HepG2 (cell line): ENCODE data around the gene SYDE2. TPM values are rescaled to one million over a fixed set of nuclear protein-coding genes. Genes with fewer than 3 reads are reported as not detected.

Experiments
- EED ChIP-seq: sonication (generic); formaldehyde crosslinking; IDR thresholded peaks from 2 replicates; pipeline ENCODE4 v1.5.0; 2020; ENCODE audit warnings: mild to moderate bottlenecking, missing genetic modification reagents
- ESRRA ChIP-seq: sonication (generic); formaldehyde crosslinking; IDR thresholded peaks from 2 replicates; pipeline ENCODE4 v1.5.1; 2020; ENCODE audit warnings: mild to moderate bottlenecking, low read depth, missing genetic modification reagents
- ETV6 ChIP-seq: sonication (generic); formaldehyde crosslinking; conservative IDR thresholded peaks from 2 replicates; pipeline ENCODE4 v1.4.0; 2020; ENCODE audit warnings: missing genetic modification reagents
- KLF6 ChIP-seq: IDR thresholded peaks from 2 replicates; pipeline ENCODE4 v1.8.0; 2016; ENCODE audit warnings: missing biosample characterization, missing genetic modification reagents
- KLF9 ChIP-seq: IDR thresholded peaks from 2 replicates; pipeline ENCODE4 v1.6.1; 2016; ENCODE audit warnings: low read depth
- ONECUT2 ChIP-seq: sonication (generic); formaldehyde crosslinking; IDR thresholded peaks from 2 replicates; pipeline ENCODE4 v1.4.0; 2020; ENCODE audit warnings: missing genetic modification reagents
- PBX2 ChIP-seq: IDR thresholded peaks from 2 replicates; pipeline ENCODE4 v1.6.1; 2016; ENCODE audit warnings: control low read depth
- SKIL ChIP-seq: sonication (generic); formaldehyde crosslinking; IDR thresholded peaks from 2 replicates; pipeline ENCODE4 v1.8.0; 2022; ENCODE audit warnings: missing genetic modification reagents, mild to moderate bottlenecking, moderate library complexity, borderline replicate concordance
- STAT5B ChIP-seq: sonication (generic); formaldehyde crosslinking; IDR thresholded peaks from 2 replicates; pipeline ENCODE4 v1.4.0; 2020; ENCODE audit warnings: missing genetic modification reagents
- TFDP2 ChIP-seq: sonication (generic); formaldehyde crosslinking; IDR thresholded peaks from 2 replicates; pipeline ENCODE4 v1.4.0; 2020; ENCODE audit warnings: missing genetic modification reagents
- ZBTB14 ChIP-seq: sonication (generic); formaldehyde crosslinking; IDR thresholded peaks from 2 replicates; pipeline ENCODE4 v1.4.0; 2020; ENCODE audit warnings: missing genetic modification reagents
- ZNF383 ChIP-seq: sonication (generic); formaldehyde crosslinking; IDR thresholded peaks from 2 replicates; pipeline ENCODE4 v1.4.0; 2020; ENCODE audit warnings: missing genetic modification reagents, mild to moderate bottlenecking, borderline replicate concordance
- ZNF432 ChIP-seq: sonication (generic); formaldehyde crosslinking; IDR thresholded peaks from 2 replicates; pipeline ENCODE4 v1.5.0; 2020; ENCODE audit warnings: missing genetic modification reagents, mild to moderate bottlenecking, borderline replicate concordance
- ZNF501 ChIP-seq: sonication (generic); formaldehyde crosslinking; IDR thresholded peaks from 2 replicates; pipeline ENCODE4 v1.5.1; 2020; ENCODE audit warnings: mild to moderate bottlenecking, moderate library complexity, missing genetic modification reagents
- ZNF678 ChIP-seq: sonication (generic); formaldehyde crosslinking; IDR thresholded peaks from 2 replicates; pipeline ENCODE4 v1.4.0; 2020; ENCODE audit warnings: mild to moderate bottlenecking, missing genetic modification reagents
- ZNF773 ChIP-seq: sonication (generic); formaldehyde crosslinking; IDR thresholded peaks from 2 replicates; pipeline ENCODE4 v1.4.0; 2020; ENCODE audit warnings: missing genetic modification reagents, borderline replicate concordance
- ZNF776 ChIP-seq: sonication (generic); formaldehyde crosslinking; IDR thresholded peaks from 2 replicates; pipeline ENCODE4 v1.4.0; 2020; ENCODE audit warnings: mild to moderate bottlenecking, missing genetic modification reagents
- ZSCAN25 ChIP-seq: sonication (generic); formaldehyde crosslinking; IDR thresholded peaks from 2 replicates; pipeline ENCODE4 v1.8.0; 2022; ENCODE audit warnings: mild to moderate bottlenecking, missing genetic modification reagents
- polyA plus RNA-seq, 8 experiments: library from polyadenylated mRNA; depleted of rRNA in 3 of 8; stranded (reverse) in 7 of 8; unstranded in 1 of 8; fragments of >200 nt; fragmentation: Illumina TruSeq in 4 of 8; extraction: Trizol in 4 of 8; gene quantifications; 2 replicates each; pipeline versions ENCODE4 v1.2.1 to v1.2.3, GENCODE V29; 2011 to 2016; ENCODE audit warnings: low read depth in 4 of 8, missing spikeins in 1 of 8, mixed read lengths in 1 of 8; ENCODE audit not compliant: insufficient read depth in 1 of 8
- total RNA-seq, 5 experiments: library from RNA; depleted of rRNA; stranded (reverse); fragments of >200 nt; fragmentation: Illumina TruSeq; extraction: Trizol; gene quantifications; 2 replicates each; pipeline ENCODE4 v1.2.3, GENCODE V29; 2016; ENCODE audit warnings: low read depth in 1 of 5

Gene SYDE2
- total and polyA plus RNA-seq, 2 of the 13 experiments (the other 11 are each of a cell fraction or from before 2014, with no cell fraction given): 1.8 to 5.3 TPM

GRCh38 chr1:85200463-85201339, at the start of gene SYDE2 (continued):
- TF ChIP-seq PBX2 (CRISPR knock-in tag) (peak; percentile 68), ZNF678 (CRISPR knock-in tag) (no peak), ZSCAN25 (no peak), ZNF776 (CRISPR knock-in tag) (peak; percentile 21; the same call in 1 of the 2 replicates), ZNF773 (CRISPR knock-in tag) (no peak), TFDP2 (no peak), ZNF501 (CRISPR knock-in tag) (0 out of 2 replicates have a peak, but pooled peaks have one; percentile 17), ESRRA (no peak), KLF9 (no peak), ZNF383 (CRISPR knock-in tag) (no peak), STAT5B (CRISPR knock-in tag) (no peak), ONECUT2 (CRISPR knock-in tag) (no peak), ZNF432 (CRISPR knock-in tag) (no peak), ZBTB14 (CRISPR knock-in tag) (peak; percentile 14; the same call in 1 of the 2 replicates), ETV6 (CRISPR knock-in tag) (peak; percentile 24; the same call in 1 of the 2 replicates), SKIL (CRISPR knock-in tag) (peak; percentile 53; the same call in 1 of the 2 replicates), EED (CRISPR knock-in tag) (peak; percentile 9; the same call in 1 of the 2 replicates), KLF6 (CRISPR knock-in tag) (0 out of 2 replicates have a peak, but pooled peaks have one; percentile 10)
